ENCODE data around the gene DIAPH3.

GRCh38 chr13:59823486-59823885 lies 340.2 kb downstream of the DIAPH3 start:
- TF ChIP-seq CTCF (IDR thresholded peaks at IDR 0.05; ENCODE audit: poor library complexity, severe bottlenecking) (no peak), EP300 (conservative IDR thresholded peaks at IDR 0.05; ENCODE audit: poor library complexity, severe bottlenecking) (no peak), EZH2 (IDR thresholded peaks at IDR 0.05; ENCODE audit: borderline replicate concordance, insufficient read depth, low read length, poor library complexity, severe bottlenecking) (no peak), MXI1 (conservative IDR thresholded peaks at IDR 0.05; ENCODE audit: poor library complexity, severe bottlenecking) (no peak), POLR2AphosphoS5 (IDR thresholded peaks at IDR 0.05) (no peak)
